HepG2 (cell line): ENCODE measurements around the gene SLC16A4. TPM values are rescaled to one million over a fixed set of nuclear protein-coding genes. Genes with fewer than 3 reads are reported as not detected.

ENCODE experiments used
- CCAR2 ChIP-seq: fragments of 200-400 bp; formaldehyde crosslinking; optimal IDR thresholded peaks from 2 replicates; pipeline ENCODE3; 2018; ENCODE audit warnings: low read depth, mild to moderate bottlenecking, low read length, moderate library complexity
- CEBPB ChIP-seq: IDR thresholded peaks from 2 replicates; pipeline ENCODE4 v1.6.1; 2011; ENCODE audit warnings: low read depth, low read length, improper control_type of control experiment, borderline replicate concordance
- CREBL2 ChIP-seq: sonication (generic); formaldehyde crosslinking; IDR thresholded peaks from 2 replicates; pipeline ENCODE4 v1.8.1; 2023; ENCODE audit warnings: missing genetic modification reagents, mild to moderate bottlenecking, borderline replicate concordance
- DMTF1 ChIP-seq: sonication (generic); formaldehyde crosslinking; IDR thresholded peaks from 2 replicates; pipeline ENCODE4 v1.4.0; 2020; ENCODE audit warnings: mild to moderate bottlenecking, missing genetic modification reagents
- GABPB1 ChIP-seq: IDR thresholded peaks from 2 replicates; pipeline ENCODE4 v1.6.1; 2016; ENCODE audit warnings: mild to moderate bottlenecking, missing genetic modification reagents, moderate library complexity, missing compliant biosample characterization
- HOXD1 ChIP-seq: sonication (generic); formaldehyde crosslinking; IDR thresholded peaks from 2 replicates; pipeline ENCODE4 v1.5.0; 2020; ENCODE audit warnings: missing genetic modification reagents
- RFX5 ChIP-seq: IDR thresholded peaks from 2 replicates; pipeline ENCODE4 v1.6.1; 2011; ENCODE audit warnings: low read depth, low read length, improper control_type of control experiment
- RNF2 ChIP-seq: fragments of 450-650 bp; conservative IDR thresholded peaks from 2 replicates; pipeline ENCODE4 v1.6.1; 2016; ENCODE audit warnings: low read depth
- ZNF256 ChIP-seq: sonication (generic); formaldehyde crosslinking; conservative IDR thresholded peaks from 2 replicates; pipeline ENCODE4 v1.4.0; 2020; ENCODE audit warnings: missing genetic modification reagents
- ZNF264 ChIP-seq: sonication (generic); formaldehyde crosslinking; IDR thresholded peaks from 2 replicates; pipeline ENCODE4 v1.4.0; 2020; ENCODE audit warnings: missing genetic modification reagents
- ZNF501 ChIP-seq: sonication (generic); formaldehyde crosslinking; IDR thresholded peaks from 2 replicates; pipeline ENCODE4 v1.5.1; 2020; ENCODE audit warnings: mild to moderate bottlenecking, moderate library complexity, missing genetic modification reagents
- ZNF543 ChIP-seq: sonication (generic); formaldehyde crosslinking; IDR thresholded peaks from 2 replicates; pipeline ENCODE4 v1.4.0; 2020; ENCODE audit warnings: mild to moderate bottlenecking, missing genetic modification reagents
- ZNF546 ChIP-seq: sonication (generic); formaldehyde crosslinking; conservative IDR thresholded peaks from 2 replicates; pipeline ENCODE4 v1.8.1; 2023; ENCODE audit warnings: mild to moderate bottlenecking, missing genetic modification reagents
- ZNF720 ChIP-seq: sonication (generic); formaldehyde crosslinking; IDR thresholded peaks from 2 replicates; pipeline ENCODE4 v1.4.0; 2020; ENCODE audit warnings: missing genetic modification reagents
- ZNF773 ChIP-seq: sonication (generic); formaldehyde crosslinking; IDR thresholded peaks from 2 replicates; pipeline ENCODE4 v1.4.0; 2020; ENCODE audit warnings: missing genetic modification reagents, borderline replicate concordance
- ZNF891 ChIP-seq: sonication (generic); formaldehyde crosslinking; IDR thresholded peaks from 2 replicates; pipeline ENCODE4 v1.5.0; 2020; ENCODE audit warnings: mild to moderate bottlenecking, missing genetic modification reagents
- polyA plus RNA-seq, 8 experiments: library from polyadenylated mRNA; depleted of rRNA in 3 of 8; stranded (reverse) in 7 of 8; unstranded in 1 of 8; fragments of >200 nt; fragmentation: Illumina TruSeq in 4 of 8; extraction: Trizol in 4 of 8; gene quantifications; 2 replicates each; pipeline versions ENCODE4 v1.2.1 to v1.2.3, GENCODE V29; 2011 to 2016; ENCODE audit warnings: low read depth in 4 of 8, missing spikeins in 1 of 8, mixed read lengths in 1 of 8; ENCODE audit not compliant: insufficient read depth in 1 of 8
- total RNA-seq, 5 experiments: library from RNA; depleted of rRNA; stranded (reverse); fragments of >200 nt; fragmentation: Illumina TruSeq; extraction: Trizol; gene quantifications; 2 replicates each; pipeline ENCODE4 v1.2.3, GENCODE V29; 2016; ENCODE audit warnings: low read depth in 1 of 5
- TF ChIP-seq, protein P1 (sequence below): sonication (generic); formaldehyde crosslinking; IDR thresholded peaks from 2 replicates; pipeline ENCODE4 v1.5.0; 2020; ENCODE audit warnings: mild to moderate bottlenecking, low read depth, missing genetic modification reagents, borderline replicate concordance
- TF ChIP-seq, protein P2 (sequence below): sonication (generic); formaldehyde crosslinking; IDR thresholded peaks from 2 replicates; pipeline ENCODE4 v1.4.0; 2020; ENCODE audit warnings: missing genetic modification reagents, low read depth, mild to moderate bottlenecking, borderline replicate concordance
- TF ChIP-seq, protein P3 (sequence below): sonication (generic); formaldehyde crosslinking; IDR thresholded peaks from 2 replicates; pipeline ENCODE4 v1.8.0; 2022; ENCODE audit warnings: mild to moderate bottlenecking, missing genetic modification reagents, moderate library complexity
- TF ChIP-seq, protein P4 (sequence below): IDR thresholded peaks from 2 replicates; pipeline ENCODE4 v1.6.1; 2012; ENCODE audit warnings: low read length, improper control_type of control experiment

Gene SLC16A4
- total and polyA plus RNA-seq, 2 of the 13 experiments (the other 11 are each of a cell fraction or from before 2014, with no cell fraction given): 1.1 to 1.5 TPM

GRCh38 chr1:110407260-110408210 is 16.7 kb upstream of the SLC16A4 start, which contains the start of gene LAMTOR5 (continued):
- TF ChIP-seq, protein P1, sequence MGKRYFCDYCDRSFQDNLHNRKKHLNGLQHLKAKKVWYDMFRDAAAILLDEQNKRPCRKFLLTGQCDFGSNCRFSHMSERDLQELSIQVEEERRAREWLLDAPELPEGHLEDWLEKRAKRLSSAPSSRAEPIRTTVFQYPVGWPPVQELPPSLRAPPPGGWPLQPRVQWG (CRISPR knock-in tag): no peak; the same call in 1 of the 2 replicates
- TF ChIP-seq, protein P2, sequence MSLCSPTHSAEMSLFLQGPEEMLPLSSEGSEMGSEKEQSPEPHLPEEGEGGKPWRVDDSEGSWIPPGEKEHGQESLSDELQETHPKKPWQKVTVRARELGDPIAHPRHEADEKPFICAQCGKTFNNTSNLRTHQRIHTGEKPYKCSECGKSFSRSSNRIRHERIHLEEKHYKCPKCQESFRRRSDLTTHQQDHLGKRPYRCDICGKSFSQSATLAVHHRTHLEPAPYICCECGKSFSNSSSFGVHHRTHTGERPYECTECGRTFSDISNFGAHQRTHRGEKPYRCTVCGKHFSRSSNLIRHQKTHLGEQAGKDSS (CRISPR knock-in tag): peak; percentile 94; the same call in 1 of the 2 replicates
- TF ChIP-seq ZNF256 (CRISPR knock-in tag) (peak; percentile 63; the same call in 1 of the 2 replicates), ZNF773 (CRISPR knock-in tag) (peak; percentile 86; the same call in 1 of the 2 replicates), CEBPB (no peak), ZNF501 (CRISPR knock-in tag) (peak; percentile 98), ZNF546 (CRISPR knock-in tag) (0 out of 2 replicates have a peak, but pooled peaks have one; percentile 52), CCAR2 (no peak), CREBL2 (CRISPR knock-in tag) (0 out of 2 replicates have a peak, but pooled peaks have one; percentile 50), HOXD1 (CRISPR knock-in tag) (peak; percentile 95), ZNF720 (CRISPR knock-in tag) (no peak), ZNF891 (CRISPR knock-in tag) (peak; percentile 96), DMTF1 (no peak), RNF2 (peak; percentile 39; the same call in 1 of the 2 replicates), ZNF264 (peak; percentile 53; the same call in 1 of the 2 replicates), GABPB1 (CRISPR knock-in tag) (peak; percentile 97), ZNF543 (CRISPR knock-in tag) (peak; percentile 91), RFX5 (peak; percentile 43; the same call in 1 of the 2 replicates)
- TF ChIP-seq, protein P3, sequence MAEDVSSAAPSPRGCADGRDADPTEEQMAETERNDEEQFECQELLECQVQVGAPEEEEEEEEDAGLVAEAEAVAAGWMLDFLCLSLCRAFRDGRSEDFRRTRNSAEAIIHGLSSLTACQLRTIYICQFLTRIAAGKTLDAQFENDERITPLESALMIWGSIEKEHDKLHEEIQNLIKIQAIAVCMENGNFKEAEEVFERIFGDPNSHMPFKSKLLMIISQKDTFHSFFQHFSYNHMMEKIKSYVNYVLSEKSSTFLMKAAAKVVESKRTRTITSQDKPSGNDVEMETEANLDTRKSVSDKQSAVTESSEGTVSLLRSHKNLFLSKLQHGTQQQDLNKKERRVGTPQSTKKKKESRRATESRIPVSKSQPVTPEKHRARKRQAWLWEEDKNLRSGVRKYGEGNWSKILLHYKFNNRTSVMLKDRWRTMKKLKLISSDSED (CRISPR knock-in tag): no peak; the same call in 1 of the 2 replicates
- TF ChIP-seq, protein P4, sequence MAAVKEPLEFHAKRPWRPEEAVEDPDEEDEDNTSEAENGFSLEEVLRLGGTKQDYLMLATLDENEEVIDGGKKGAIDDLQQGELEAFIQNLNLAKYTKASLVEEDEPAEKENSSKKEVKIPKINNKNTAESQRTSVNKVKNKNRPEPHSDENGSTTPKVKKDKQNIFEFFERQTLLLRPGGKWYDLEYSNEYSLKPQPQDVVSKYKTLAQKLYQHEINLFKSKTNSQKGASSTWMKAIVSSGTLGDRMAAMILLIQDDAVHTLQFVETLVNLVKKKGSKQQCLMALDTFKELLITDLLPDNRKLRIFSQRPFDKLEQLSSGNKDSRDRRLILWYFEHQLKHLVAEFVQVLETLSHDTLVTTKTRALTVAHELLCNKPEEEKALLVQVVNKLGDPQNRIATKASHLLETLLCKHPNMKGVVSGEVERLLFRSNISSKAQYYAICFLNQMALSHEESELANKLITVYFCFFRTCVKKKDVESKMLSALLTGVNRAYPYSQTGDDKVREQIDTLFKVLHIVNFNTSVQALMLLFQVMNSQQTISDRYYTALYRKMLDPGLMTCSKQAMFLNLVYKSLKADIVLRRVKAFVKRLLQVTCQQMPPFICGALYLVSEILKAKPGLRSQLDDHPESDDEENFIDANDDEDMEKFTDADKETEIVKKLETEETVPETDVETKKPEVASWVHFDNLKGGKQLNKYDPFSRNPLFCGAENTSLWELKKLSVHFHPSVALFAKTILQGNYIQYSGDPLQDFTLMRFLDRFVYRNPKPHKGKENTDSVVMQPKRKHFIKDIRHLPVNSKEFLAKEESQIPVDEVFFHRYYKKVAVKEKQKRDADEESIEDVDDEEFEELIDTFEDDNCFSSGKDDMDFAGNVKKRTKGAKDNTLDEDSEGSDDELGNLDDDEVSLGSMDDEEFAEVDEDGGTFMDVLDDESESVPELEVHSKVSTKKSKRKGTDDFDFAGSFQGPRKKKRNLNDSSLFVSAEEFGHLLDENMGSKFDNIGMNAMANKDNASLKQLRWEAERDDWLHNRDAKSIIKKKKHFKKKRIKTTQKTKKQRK: no peak
